K562 (cell line): Measurements from ENCODE around the gene MALSU1. TPM values are rescaled to one million over a fixed set of nuclear protein-coding genes. Genes with fewer than 3 reads are reported as not detected.
A peak's percentile ranks its signal among the peaks of the same experiment; 100 is the strongest.

Experiments used
- EZH2 ChIP-seq: IDR thresholded peaks from 2 replicates; pipeline ENCODE4 v1.6.1; 2012; ENCODE audit warnings: low read depth, mild to moderate bottlenecking, inconsistent platforms, low read length, borderline replicate concordance
- FOXP1 ChIP-seq: sonication (generic); formaldehyde crosslinking; IDR thresholded peaks from 2 replicates; pipeline ENCODE4 v1.8.0; 2022; ENCODE audit warnings: mild to moderate bottlenecking, missing genetic modification reagents
- HDAC2 ChIP-seq: fragments of 450-650 bp; IDR thresholded peaks from 2 replicates; pipeline ENCODE4 v1.6.1; 2016; ENCODE audit warnings: mild to moderate bottlenecking
- HDAC6 ChIP-seq: IDR thresholded peaks from 2 replicates; pipeline ENCODE4 v1.6.1; 2012; ENCODE audit warnings: low read depth, mild to moderate bottlenecking, control low read depth, inconsistent platforms, low read length, moderate library complexity
- JUNB ChIP-seq: fragments of 450-650 bp; formaldehyde crosslinking; conservative IDR thresholded peaks from 2 replicates; pipeline ENCODE4 v1.4.0; 2020; ENCODE audit warnings: mild to moderate bottlenecking
- MYC ChIP-seq, 2 experiments: fragments of 250-450 bp in 1 of 2; sonication (Bioruptor Pico) in 1 of 2; IDR thresholded peaks; 2 replicates each; pipeline versions ENCODE4 v1.5.1 to v1.6.1; 2012 to 2021; ENCODE audit warnings: low read depth in 2 of 2, borderline replicate concordance in 1 of 2, improper control_type of control experiment in 1 of 2, low read length in 1 of 2, mild to moderate bottlenecking in 1 of 2, moderate library complexity in 1 of 2
- NR4A1 ChIP-seq, 2 experiments: fragments of 250-450 bp in 1 of 2; fragments of 450-650 bp in 1 of 2; sonication (Bioruptor Pico) in 1 of 2; IDR thresholded peaks; 2 replicates each; pipeline versions ENCODE4 v1.4.0 to v1.6.1; 2016 to 2020; ENCODE audit warnings: mild to moderate bottlenecking in 2 of 2, missing compliant biosample characterization in 1 of 2, missing genetic modification characterization in 1 of 2, moderate library complexity in 1 of 2
- SETDB1 ChIP-seq: IDR thresholded peaks from one replicate; pipeline ENCODE4 v1.6.1; 2012; ENCODE audit warnings: low read length, control low read depth, inconsistent platforms
- TAL1 ChIP-seq: fragments of 450-650 bp; IDR thresholded peaks from 2 replicates; pipeline ENCODE4 v1.6.1; 2016; ENCODE audit warnings: mild to moderate bottlenecking
- TRIM24 ChIP-seq, 2 experiments: fragments of 450-650 bp; IDR thresholded peaks; 2 replicates each; pipeline ENCODE4 v1.6.1; 2016
- ZNF24 ChIP-seq: fragments of 450-650 bp; IDR thresholded peaks from 2 replicates; pipeline ENCODE4 v1.6.1; 2016
- ZNF274 ChIP-seq: IDR thresholded peaks from 2 replicates; pipeline ENCODE4 v1.6.1; 2011; ENCODE audit warnings: low read depth, mild to moderate bottlenecking, low read length, moderate library complexity, borderline replicate concordance
- polyA plus RNA-seq, 8 experiments: library from polyadenylated mRNA; depleted of rRNA in 4 of 8; stranded (reverse) in 5 of 8; unstranded in 3 of 8; fragments of >200 nt; fragmentation: Nextera tagmentation in 2 of 8; fragmentation: Illumina TruSeq in 1 of 8; extraction: Ambion mirVana in 2 of 8; extraction: Trizol in 1 of 8; gene quantifications; 2 replicates each; pipeline versions ENCODE4 v1.2.1 to v1.2.3, GENCODE V29; 2011 to 2014; ENCODE audit warnings: inconsistent platforms in 1 of 8, missing spikeins in 1 of 8
- total RNA-seq, 7 experiments: library from RNA; depleted of rRNA in 6 of 7; stranded (reverse); fragments of >200 nt in 6 of 7; fragmentation: Illumina TruSeq in 2 of 7; extraction: Trizol in 2 of 7; gene quantifications; 2 replicates each; pipeline versions ENCODE4 v1.2.1 to v1.2.3, GENCODE V29; 2011 to 2021; ENCODE audit warnings: low replicate concordance in 1 of 7
- TF ChIP-seq, protein P1 (sequence below), 2 experiments: fragments of 200-800 bp in 1 of 2; sonication (Bioruptor generic) in 1 of 2; sonication (generic) in 1 of 2; formaldehyde crosslinking in 1 of 2; IDR thresholded peaks in 1 of 2; conservative IDR thresholded peaks in 1 of 2; 2 replicates each; pipeline versions ENCODE4 v1.5.0 to v1.6.1; 2016 to 2020; ENCODE audit warnings: missing compliant biosample characterization in 1 of 2, missing genetic modification characterization in 1 of 2, missing genetic modification reagents in 1 of 2
- TF ChIP-seq, protein P2 (sequence below), 2 experiments: fragments of 450-650 bp; formaldehyde crosslinking in 1 of 2; IDR thresholded peaks; 2 replicates each; pipeline versions ENCODE4 v1.4.0 to v1.6.1; 2014 to 2020; ENCODE audit warnings: mild to moderate bottlenecking in 2 of 2, borderline replicate concordance in 1 of 2, low read depth in 1 of 2
- TF ChIP-seq, protein P3 (sequence below): fragments of 250-450 bp; sonication (Bioruptor Pico); IDR thresholded peaks from 2 replicates; pipeline ENCODE4 v1.5.0; 2020; ENCODE audit warnings: mild to moderate bottlenecking
- TF ChIP-seq, protein P4 (sequence below): fragments of 450-650 bp; formaldehyde crosslinking; IDR thresholded peaks from 2 replicates; pipeline ENCODE4 v1.4.0; 2022; ENCODE audit warnings: missing genetic modification characterization

MALSU1 gene
- total and polyA plus RNA-seq, 9 of the 15 experiments (the other 6 are each of a cell fraction or from before 2014, with no cell fraction given), result 12.3 to 308 (median 81.2) TPM

DNA sequence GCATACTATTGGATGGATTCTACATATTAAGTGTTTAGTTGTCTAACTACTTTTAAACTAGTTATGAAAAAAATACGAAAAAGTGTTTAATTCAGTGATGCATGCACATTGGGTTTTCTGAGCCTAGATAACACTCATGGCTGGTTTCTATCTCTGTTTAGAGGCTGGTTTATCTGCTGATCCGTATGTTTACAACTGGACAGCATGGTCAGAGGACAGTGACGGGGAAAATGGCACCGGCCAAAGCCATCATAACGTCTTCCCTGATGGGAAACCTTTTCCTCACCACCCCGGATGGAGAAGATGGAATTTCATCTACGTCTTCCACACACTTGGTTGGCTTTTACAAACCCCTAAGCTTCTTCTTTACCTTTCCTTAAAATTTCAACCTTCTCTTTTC, 42.4 kb upstream of the MALSU1 start (continued):
- TF ChIP-seq, protein P1, sequence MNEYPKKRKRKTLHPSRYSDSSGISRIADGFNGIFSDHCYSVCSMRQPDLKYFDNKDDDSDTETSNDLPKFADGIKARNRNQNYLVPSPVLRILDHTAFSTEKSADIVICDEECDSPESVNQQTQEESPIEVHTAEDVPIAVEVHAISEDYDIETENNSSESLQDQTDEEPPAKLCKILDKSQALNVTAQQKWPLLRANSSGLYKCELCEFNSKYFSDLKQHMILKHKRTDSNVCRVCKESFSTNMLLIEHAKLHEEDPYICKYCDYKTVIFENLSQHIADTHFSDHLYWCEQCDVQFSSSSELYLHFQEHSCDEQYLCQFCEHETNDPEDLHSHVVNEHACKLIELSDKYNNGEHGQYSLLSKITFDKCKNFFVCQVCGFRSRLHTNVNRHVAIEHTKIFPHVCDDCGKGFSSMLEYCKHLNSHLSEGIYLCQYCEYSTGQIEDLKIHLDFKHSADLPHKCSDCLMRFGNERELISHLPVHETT (CRISPR knock-in tag; conservative IDR thresholded peaks at IDR 0.05 in 1 of 2, IDR thresholded peaks at IDR 0.05 in 1 of 2), result 0 out of 4 replicates have a peak, but pooled peaks of 1 of the 2 experiments have one; percentile 28
- TF ChIP-seq JUNB (no peak), ZNF274 (no peak), TRIM24 (IDR thresholded peaks at IDR 0.05) (0 out of 4 replicates have a peak, but pooled peaks of 1 of the 2 experiments have one; percentile 12), EZH2 (no peak), MYC (IDR thresholded peaks at IDR 0.05; ENCODE audit: low read depth, low read length) (peak; percentile 62), MYC (CRISPR knock-in tag; IDR thresholded peaks at IDR 0.05; ENCODE audit: borderline replicate concordance, low read depth) (no peak), FOXP1 (no peak), ZNF24 (no peak), HDAC6 (no peak), TAL1 (peak; percentile 75), NR4A1 (CRISPR knock-in tag; IDR thresholded peaks at IDR 0.05) (no peak), NR4A1 (tag; IDR thresholded peaks at IDR 0.05) (no peak), SETDB1 (no peak), HDAC2 (no peak)
- TF ChIP-seq, protein P2, sequence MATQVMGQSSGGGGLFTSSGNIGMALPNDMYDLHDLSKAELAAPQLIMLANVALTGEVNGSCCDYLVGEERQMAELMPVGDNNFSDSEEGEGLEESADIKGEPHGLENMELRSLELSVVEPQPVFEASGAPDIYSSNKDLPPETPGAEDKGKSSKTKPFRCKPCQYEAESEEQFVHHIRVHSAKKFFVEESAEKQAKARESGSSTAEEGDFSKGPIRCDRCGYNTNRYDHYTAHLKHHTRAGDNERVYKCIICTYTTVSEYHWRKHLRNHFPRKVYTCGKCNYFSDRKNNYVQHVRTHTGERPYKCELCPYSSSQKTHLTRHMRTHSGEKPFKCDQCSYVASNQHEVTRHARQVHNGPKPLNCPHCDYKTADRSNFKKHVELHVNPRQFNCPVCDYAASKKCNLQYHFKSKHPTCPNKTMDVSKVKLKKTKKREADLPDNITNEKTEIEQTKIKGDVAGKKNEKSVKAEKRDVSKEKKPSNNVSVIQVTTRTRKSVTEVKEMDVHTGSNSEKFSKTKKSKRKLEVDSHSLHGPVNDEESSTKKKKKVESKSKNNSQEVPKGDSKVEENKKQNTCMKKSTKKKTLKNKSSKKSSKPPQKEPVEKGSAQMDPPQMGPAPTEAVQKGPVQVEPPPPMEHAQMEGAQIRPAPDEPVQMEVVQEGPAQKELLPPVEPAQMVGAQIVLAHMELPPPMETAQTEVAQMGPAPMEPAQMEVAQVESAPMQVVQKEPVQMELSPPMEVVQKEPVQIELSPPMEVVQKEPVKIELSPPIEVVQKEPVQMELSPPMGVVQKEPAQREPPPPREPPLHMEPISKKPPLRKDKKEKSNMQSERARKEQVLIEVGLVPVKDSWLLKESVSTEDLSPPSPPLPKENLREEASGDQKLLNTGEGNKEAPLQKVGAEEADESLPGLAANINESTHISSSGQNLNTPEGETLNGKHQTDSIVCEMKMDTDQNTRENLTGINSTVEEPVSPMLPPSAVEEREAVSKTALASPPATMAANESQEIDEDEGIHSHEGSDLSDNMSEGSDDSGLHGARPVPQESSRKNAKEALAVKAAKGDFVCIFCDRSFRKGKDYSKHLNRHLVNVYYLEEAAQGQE (IDR thresholded peaks at IDR 0.05; ENCODE audit: borderline replicate concordance), result no peak
- TF ChIP-seq, protein P2 (CRISPR knock-in tag; IDR thresholded peaks at IDR 0.05; ENCODE audit: low read depth), result no peak
- TF ChIP-seq, protein P3, sequence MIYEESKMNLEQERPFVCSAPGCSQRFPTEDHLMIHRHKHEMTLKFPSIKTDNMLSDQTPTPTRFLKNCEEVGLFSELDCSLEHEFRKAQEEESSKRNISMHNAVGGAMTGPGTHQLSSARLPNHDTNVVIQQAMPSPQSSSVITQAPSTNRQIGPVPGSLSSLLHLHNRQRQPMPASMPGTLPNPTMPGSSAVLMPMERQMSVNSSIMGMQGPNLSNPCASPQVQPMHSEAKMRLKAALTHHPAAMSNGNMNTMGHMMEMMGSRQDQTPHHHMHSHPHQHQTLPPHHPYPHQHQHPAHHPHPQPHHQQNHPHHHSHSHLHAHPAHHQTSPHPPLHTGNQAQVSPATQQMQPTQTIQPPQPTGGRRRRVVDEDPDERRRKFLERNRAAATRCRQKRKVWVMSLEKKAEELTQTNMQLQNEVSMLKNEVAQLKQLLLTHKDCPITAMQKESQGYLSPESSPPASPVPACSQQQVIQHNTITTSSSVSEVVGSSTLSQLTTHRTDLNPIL, result no peak
- TF ChIP-seq, protein P4, sequence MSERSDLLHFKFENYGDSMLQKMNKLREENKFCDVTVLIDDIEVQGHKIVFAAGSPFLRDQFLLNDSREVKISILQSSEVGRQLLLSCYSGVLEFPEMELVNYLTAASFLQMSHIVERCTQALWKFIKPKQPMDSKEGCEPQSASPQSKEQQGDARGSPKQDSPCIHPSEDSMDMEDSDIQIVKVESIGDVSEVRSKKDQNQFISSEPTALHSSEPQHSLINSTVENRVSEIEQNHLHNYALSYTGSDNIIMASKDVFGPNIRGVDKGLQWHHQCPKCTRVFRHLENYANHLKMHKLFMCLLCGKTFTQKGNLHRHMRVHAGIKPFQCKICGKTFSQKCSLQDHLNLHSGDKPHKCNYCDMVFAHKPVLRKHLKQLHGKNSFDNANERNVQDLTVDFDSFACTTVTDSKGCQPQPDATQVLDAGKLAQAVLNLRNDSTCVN (CRISPR knock-in tag), result no peak
